ENCODE measurements around the gene CCDC175. TPM values are rescaled to one million over a fixed set of nuclear protein-coding genes. Genes with fewer than 3 reads are reported as not detected.
A peak's percentile ranks its signal among the peaks of the same experiment; 100 is the strongest.

Gene CCDC175
- total RNA-seq, 1 donor from 2014 or later: not detected

DNA sequence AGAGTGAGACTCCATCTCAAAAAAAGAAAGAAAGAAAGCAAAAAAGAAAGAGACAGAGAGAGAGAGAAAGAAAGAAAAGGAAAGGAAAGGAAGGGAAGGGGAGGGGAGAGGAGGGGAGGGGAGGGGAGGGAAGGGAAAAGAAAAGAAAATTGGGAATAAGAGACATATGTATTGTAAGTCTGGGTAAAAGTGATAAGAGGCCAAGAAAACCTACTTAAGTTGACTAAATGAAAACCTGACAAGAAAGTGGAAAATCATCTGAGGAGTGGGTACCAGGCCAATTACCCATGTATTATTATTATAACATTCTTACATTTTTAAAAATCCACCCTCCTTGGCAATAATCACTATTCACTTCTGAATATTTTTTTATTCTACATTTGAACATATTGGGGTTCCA, 46.3 kb downstream of the CCDC175 start:
- no peak for DNase-seq (ENCODE audit: low read depth)
- TF ChIP-seq, protein P1, sequence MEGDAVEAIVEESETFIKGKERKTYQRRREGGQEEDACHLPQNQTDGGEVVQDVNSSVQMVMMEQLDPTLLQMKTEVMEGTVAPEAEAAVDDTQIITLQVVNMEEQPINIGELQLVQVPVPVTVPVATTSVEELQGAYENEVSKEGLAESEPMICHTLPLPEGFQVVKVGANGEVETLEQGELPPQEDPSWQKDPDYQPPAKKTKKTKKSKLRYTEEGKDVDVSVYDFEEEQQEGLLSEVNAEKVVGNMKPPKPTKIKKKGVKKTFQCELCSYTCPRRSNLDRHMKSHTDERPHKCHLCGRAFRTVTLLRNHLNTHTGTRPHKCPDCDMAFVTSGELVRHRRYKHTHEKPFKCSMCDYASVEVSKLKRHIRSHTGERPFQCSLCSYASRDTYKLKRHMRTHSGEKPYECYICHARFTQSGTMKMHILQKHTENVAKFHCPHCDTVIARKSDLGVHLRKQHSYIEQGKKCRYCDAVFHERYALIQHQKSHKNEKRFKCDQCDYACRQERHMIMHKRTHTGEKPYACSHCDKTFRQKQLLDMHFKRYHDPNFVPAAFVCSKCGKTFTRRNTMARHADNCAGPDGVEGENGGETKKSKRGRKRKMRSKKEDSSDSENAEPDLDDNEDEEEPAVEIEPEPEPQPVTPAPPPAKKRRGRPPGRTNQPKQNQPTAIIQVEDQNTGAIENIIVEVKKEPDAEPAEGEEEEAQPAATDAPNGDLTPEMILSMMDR (conservative IDR thresholded peaks at IDR 0.05; ENCODE audit: low read depth, low read length): no peak
- H3K4me3 ChIP-seq (ENCODE audit: low read depth, low read length): no peak overlapping the region

DNA sequence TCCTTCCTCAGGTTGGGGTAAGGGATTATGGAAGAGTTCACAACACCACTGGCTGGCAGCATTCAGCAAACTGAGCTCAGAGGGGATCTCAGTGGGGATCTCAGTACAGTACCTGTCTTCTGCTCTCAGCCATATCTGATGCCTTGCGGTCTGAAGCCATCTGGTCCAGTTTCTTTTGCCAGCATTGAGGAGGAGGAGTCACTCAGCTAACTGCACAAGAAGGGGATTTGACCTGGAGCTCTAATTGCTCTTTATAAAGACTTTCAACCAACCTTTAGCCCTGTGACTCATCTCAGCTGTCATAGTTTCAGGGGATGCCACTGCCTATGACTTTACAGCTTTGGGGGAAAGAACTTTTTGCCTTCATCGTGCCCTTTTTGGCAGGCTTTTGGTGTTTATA, 47.4 kb downstream of the CCDC175 start:
- no peak for DNase-seq (ENCODE audit: low read depth)
- TF ChIP-seq, protein P1 (conservative IDR thresholded peaks at IDR 0.05; ENCODE audit: low read depth, low read length): no peak
- H3K4me3 ChIP-seq (ENCODE audit: low read depth, low read length): no peak overlapping the region

DNA sequence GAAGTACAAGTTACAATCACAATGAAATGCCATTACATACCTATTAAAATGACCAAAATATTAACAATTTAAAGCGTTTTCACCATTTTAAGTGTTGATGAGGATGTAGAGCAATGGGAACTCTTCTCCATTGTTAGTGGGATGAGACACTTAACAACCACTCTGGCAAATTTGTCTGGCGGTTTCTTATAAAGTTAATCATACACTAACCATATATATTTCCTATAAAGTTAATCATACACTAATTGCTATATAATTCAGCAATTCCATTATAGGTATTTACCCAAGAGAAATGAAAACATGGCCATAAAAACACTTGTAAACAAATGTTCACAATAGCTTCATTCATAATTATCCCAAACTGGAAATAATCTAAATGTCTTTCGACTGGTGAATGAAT, 56.4 kb downstream of the CCDC175 start:
- H3K4me3 ChIP-seq (ENCODE audit: low read depth, low read length): no peak overlapping the region
- no peak for DNase-seq (ENCODE audit: low read depth)
- TF ChIP-seq, protein P1 (conservative IDR thresholded peaks at IDR 0.05; ENCODE audit: low read depth, low read length): no peak

DNA sequence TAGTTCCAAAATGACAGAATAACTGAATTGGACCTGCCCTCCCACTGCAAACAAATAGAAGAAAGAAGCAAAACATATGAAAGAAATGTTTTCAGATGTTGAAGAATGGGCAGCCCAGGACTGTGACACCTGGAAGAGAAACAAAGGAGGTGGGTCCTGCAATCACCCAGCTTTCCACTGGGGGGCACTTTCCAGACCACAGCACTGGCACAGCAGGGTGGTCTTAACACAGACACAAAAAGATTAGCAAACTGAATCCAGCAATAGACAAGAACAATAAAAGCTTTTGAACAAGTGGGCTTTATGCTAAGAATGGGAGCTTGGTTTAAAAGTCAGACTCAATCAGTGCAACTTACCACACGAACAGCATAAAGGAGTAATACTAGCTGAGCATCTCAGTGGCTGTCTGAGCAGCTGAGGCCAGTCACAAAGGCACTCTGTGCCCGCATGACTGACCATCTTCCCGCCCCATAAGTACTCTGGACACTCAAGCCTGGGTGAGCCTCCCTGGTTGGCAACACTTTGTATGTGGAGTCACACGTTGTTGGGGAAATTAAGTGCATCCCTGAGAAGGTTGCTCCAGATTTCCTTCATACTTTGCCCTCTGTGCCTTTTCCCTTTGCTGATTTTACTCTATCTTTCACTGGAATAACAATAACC, 64.6 kb downstream of the CCDC175 start:
- no peak for DNase-seq (ENCODE audit: low read depth)
- TF ChIP-seq, protein P1 (conservative IDR thresholded peaks at IDR 0.05; ENCODE audit: low read depth, low read length): peak; percentile 75
- no peak overlapping the region for H3K4me3 ChIP-seq (ENCODE audit: low read depth, low read length)

DNA sequence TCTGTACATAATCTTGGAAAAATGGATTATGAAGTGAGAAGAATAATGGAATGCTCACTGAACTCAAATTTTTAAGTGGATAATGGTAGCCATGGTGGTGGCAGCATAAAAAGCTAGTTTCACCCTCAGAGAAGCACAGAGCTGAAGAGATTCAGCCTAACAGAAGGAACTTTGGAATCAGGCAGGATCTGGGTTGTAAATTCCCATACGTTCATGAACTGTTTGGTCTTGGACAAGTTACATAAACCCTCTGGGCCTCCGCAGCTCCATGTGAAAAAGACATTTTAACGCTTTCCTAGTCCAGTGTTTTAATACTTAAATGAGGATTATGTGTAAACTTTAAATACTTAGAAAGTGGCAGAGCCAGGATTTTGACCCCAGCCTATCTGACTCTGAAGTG, 65.6 kb downstream of the CCDC175 start:
- TF ChIP-seq, protein P1 (conservative IDR thresholded peaks at IDR 0.05; ENCODE audit: low read depth, low read length): no peak
- no peak overlapping the region for H3K4me3 ChIP-seq (ENCODE audit: low read depth, low read length)
- no peak for DNase-seq (ENCODE audit: low read depth)

DNA sequence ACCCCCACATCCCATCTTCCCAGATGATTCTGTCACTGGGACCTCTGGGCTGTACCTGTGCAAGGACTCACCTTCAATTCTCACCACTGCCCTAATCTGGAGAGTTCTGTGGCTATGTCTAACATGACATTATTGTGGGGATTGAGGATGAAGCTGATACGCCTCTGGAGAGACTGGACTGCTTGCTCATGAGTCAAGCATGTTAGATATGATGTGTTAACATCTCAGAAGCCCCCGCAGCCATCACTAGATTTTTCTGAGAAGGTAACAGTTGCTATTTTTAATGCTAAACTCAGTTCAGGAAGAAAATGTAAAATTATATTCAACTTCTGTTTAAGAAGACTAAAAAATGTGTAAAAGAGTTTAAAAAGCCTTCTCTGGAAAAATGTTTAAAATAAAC, 66.6 kb downstream of the CCDC175 start:
- DNase-seq (ENCODE audit: low read depth): no peak
- no peak overlapping the region for H3K4me3 ChIP-seq (ENCODE audit: low read depth, low read length)
- TF ChIP-seq, protein P1 (conservative IDR thresholded peaks at IDR 0.05; ENCODE audit: low read depth, low read length): no peak

DNA sequence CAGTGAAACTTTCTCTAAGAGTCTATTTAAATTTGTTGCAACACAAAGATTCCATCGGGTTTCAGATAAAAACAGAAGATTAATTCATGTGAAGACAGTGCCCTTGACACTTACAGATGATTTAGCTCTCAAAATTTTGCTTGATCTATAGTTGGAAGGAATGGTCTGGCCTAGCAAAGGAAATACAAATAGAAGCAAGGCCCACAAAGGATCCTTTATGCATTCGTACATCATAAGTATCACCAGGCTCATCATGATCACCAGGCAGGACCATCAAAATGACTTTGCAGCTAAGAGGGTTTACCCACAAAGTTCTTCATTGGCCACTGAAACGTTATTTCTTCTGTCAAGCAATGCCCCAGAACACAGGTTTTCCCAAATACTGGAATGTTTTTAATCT, 67.5 kb downstream of the CCDC175 start:
- DNase-seq (ENCODE audit: low read depth): no peak
- H3K4me3 ChIP-seq (ENCODE audit: low read depth, low read length): no peak overlapping the region
- TF ChIP-seq, protein P1 (conservative IDR thresholded peaks at IDR 0.05; ENCODE audit: low read depth, low read length): no peak
